ENCODE measurements around the gene BAIAP2L2.
A peak's percentile ranks its signal among the peaks of the same experiment; 100 is the strongest.
"Not testable (repeated sequence)": the region's sequence is repeated elsewhere in the genome, so short reads cannot be mapped to it uniquely, and the experiment has no call there.

Gene BAIAP2L2

DNA sequence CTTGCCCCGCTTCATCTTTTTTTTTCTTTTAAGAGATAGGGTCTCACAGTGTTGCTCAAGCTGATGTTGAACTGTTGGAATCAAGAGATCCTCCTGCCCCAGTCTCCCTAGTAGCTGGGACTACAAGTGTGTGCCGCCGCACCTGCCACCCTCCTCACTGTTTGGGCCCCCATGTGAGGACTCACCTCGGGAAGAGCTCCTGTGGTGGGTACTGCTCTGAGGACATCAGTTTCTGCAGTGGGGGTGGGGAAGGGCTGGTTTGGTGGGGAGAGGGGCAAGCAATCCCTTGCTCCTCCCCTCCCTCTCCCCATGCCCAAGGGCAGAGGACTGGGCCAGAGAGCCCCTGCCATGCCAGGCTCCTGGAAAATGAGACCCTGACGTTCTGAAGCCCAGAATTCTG, 25.0 kb downstream of the BAIAP2L2 start:
- Histone ChIP-seq H3K4me3 (no peak overlapping the region), H3K27ac (no peak overlapping the region)

- Histone ChIP-seq H3K4me3 (no peak overlapping the region), H3K27ac (no peak overlapping the region)
These were observed 25.4 kb downstream of the BAIAP2L2 start for GRCh38 chr22:38085056-38085455.

DNA sequence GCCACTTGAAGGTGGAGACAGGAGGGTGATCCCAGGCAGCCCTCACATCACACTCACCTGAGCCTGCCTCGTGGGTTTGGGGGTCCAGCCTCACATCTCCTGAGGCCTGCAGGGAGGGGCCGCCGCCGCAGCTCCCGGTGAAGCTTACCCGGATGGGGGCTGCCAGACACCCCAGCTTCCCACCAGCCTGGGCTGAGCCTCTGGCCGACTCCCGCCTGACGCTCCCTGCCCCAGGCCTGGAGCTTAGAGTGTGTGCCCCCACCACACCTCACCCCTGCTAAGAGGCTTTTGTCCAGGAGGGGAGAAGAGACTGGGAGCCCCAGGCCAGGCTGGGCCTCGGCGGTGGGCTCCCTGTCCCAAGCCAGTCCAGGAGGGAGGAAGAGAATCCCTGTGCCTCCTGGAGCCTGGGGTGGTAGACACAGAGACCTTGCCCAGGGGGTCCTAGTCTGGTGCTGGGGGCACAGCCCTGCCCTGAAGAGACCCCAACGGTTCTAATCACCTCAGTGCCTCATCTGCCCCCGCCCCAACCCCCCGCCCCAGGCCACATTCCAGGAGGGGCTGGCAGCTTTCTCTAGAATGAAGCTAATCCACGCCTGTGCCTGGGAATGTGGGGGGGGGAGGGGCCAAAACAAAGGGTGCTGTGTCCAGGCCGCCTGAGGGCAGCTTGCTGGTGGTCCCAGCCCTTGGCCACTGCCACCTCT, 26.4 kb downstream of the BAIAP2L2 start, which contains the start of gene SLC16A8:
SLC16A8 (minus strand) TSS at position 254 of the 701 bp plus-strand sequence. CDS start 1,311 bp downstream, outside the sequence.
- no peak within 1 kb of the TSS for H3K27ac ChIP-seq
- H3K4me3 ChIP-seq, result no peak within 1 kb of the TSS

DNA sequence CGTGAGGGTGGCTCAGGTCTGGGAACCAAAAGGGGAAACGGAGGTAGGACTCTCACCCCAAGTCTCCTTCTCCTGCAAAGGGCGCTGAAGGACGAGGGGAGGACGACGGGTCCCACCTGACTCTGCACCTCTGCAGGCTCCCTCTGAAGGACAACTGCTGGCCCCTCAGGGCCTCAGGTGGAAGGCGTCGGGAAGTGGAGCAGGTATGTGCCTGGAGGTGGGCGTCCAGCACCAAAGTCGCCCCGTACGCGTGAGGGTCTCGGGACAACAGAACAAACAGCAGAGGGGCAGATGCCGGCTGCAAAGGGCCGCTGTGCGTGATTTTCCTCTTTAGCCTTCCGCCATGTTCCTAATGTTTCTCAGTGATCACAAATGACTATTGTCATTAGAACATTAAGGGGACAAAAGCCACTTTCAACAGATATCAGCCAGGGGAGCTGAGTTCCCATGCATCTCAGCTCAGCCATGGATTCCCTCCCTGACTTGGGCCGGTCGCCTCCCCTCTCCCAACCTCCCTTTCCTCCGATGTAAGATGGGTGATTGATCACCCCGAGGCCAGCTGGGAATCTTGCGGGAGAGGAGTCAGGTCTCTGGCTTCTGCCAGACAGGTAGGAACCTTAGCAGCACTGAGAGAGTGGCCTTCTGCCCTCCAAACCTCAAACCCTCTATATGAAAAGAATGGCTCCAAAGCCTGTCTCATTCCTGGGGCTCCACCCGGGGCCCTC, 27.3 kb downstream of the BAIAP2L2 start:
- Histone ChIP-seq H3K27ac (peak overlapping the region in 1 of 21 experiments; percentile 10), H3K4me3 (no peak overlapping the region)

DNA sequence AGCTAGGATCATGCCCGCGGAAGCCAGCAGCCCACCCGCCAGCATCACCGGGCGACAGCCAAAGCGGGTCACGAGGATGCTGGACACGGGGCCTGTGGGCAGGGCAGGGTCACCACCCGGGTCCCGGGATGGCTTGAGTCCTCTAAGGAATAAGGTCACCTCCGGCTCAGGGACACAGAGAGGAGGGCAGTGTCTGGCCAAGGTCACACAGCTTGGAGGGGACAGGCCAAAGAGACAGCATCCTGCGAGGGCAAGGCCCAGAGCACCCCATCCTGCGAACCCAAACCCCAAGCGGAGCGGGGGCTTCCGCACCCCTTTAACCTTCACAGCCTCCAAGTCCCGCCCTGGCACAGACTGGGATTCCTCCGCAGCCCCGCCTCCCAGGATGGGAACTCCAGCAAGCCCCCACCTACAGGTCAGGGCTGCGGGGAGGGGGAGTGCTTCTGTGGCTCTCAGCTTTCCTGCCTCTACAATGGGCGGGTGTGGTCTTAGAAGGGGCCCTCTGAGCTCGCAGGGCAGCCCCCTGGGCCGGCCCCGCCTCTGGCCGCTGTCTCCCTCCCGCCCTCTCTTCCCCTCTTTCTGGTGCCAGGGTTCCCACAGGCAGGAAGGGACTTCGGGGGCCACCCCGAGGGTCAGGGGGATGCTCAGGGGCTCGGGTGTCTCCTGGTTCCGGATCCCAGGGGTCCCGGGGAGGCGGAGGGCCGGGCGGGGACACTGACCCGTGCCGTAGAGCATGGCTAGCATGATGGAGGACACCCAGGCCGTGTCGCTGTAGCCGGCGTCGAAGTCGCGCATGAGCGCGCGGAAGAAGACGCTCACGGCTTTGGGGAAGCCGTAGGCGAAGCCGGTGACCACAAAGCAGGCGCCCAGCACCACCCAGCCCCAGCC, 28.3 kb downstream of the BAIAP2L2 start:
- peak overlapping the region in 3 of 7 experiments; percentile 15 to 36 (median 26) for H3K4me3 ChIP-seq
- H3K27ac ChIP-seq, result peak overlapping the region in 1 of 21 experiments; percentile 10

GRCh38 chr22:38081636-38081940, 28.9 kb downstream of the BAIAP2L2 start:
- H3K27ac ChIP-seq, result no peak overlapping the region
- H3K4me3 ChIP-seq, result peak overlapping the region; percentile 15 to 36 (median 20)

DNA sequence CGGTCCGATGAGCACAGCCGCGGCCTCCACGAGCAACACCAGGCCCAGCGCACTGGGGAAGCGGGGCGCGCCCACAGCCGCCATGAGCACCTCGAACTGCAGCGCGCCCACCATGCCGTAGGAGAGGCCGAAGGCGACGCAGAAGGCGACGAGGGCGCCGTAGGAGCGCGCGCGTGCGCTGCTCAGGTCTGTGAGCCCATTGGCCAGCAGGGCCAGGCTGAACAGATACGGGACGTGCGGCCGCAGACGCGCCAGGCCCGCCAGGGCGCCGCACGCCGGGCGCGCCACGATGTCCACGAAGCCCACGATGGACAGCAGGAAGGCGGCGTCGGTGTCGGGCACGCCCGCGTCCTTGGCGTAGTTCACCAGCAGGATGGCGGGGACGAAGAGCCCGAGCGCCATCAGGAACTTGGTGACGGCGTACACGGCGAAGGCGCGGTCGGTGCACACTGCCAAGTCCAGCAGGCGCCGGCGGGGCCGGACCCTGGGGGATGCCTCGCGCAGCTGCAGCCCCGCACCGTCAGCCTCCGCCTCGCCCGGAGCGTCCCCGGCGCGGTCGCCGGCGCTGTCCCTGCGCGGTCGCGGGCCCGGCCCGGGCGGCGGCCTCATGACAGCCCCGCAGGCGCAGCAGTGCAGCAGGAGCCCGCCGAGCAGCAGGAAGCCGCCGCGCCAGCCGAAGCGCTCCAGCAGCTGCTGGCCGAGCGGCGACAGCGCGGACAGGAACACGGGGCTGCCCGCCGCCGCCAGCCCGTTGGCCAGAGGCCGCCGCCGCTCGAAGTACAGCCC, 29.4 kb downstream of the BAIAP2L2 start:
- peak overlapping the region; percentile 15 to 36 (median 20) for H3K4me3 ChIP-seq
- peak overlapping the region in 1 of 21 experiments; percentile 18 for H3K27ac ChIP-seq

DNA sequence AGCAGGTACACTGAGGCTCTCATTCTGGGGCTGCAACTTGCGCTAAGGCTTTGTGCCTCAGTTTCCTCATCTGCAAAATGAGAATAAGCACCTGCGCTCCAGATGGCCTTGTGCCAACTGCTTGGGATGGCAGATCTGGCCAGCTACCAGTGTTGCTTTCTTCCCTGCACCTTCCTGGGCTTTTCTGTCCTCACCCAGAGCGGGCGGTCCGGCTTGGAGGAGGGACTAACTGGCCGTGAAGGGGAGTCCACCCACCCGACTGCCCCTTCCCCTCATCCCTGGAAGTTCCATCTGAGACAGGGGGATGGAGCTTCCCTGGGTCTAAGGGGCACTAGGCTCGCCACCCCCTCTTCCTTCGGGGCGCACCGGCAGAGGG, 30.0 kb downstream of the BAIAP2L2 start:
- H3K4me3 ChIP-seq, result peak overlapping the region in 4 of 7 experiments; percentile 15 to 36 (median 20)
- peak overlapping the region in 1 of 21 experiments; percentile 18 for H3K27ac ChIP-seq

DNA sequence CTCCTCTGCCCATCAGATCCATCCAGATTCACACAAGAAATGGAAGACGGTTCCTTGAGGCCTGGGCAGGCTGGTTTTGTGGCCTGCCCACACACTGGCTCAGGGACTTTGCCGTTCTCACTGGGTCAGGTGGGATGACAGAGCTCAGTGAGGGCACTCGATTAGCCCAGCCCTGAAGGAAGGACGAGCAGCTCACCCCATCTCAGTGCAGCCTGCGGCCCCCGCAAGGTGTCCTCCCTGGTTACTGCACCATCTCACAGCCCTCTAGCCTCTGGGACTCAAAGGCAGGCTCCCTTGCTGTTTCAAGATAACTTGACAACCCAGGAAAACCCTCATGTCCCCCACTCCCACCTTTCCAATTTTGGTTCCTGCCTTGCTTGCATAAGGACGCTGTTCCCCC, 30.7 kb downstream of the BAIAP2L2 start:
- no peak overlapping the region for H3K27ac ChIP-seq
- H3K4me3 ChIP-seq, result no peak overlapping the region

GRCh38 chr22:38079208-38079607, 31.3 kb downstream of the BAIAP2L2 start:
- not testable (repeated sequence) for H3K27ac ChIP-seq, H3K4me3 ChIP-seq

GRCh38 chr22:38078046-38078840, 32.2 kb downstream of the BAIAP2L2 start:
- Histone ChIP-seq H3K27ac (no peak overlapping the region), H3K4me3 (no peak overlapping the region)

- Histone ChIP-seq H3K27ac (no peak overlapping the region), H3K4me3 (no peak overlapping the region)
These were observed 32.9 kb downstream of the BAIAP2L2 start for GRCh38 chr22:38077595-38077994.

GRCh38 chr22:38077096-38077495, 33.4 kb downstream of the BAIAP2L2 start:
- Histone ChIP-seq H3K4me3 (no peak overlapping the region), H3K27ac (no peak overlapping the region)

GRCh38 chr22:38075961-38076360, 34.5 kb downstream of the BAIAP2L2 start:
- no peak overlapping the region for H3K27ac ChIP-seq
- H3K4me3 ChIP-seq, result no peak overlapping the region

- H3K27ac ChIP-seq, result no peak overlapping the region
- H3K4me3 ChIP-seq, result no peak overlapping the region
These were observed 35.2 kb downstream of the BAIAP2L2 start for GRCh38 chr22:38075105-38075825.

GRCh38 chr22:38074181-38075104, 36.0 kb downstream of the BAIAP2L2 start:
- H3K4me3 ChIP-seq, result no peak overlapping the region
- no peak overlapping the region for H3K27ac ChIP-seq

Measured in skin epidermis (tissue), 12 donors.